Cardiac muscle cell (in vitro differentiated cells and primary cell): Measurements from ENCODE around the gene CALCOCO1. TPM values are rescaled to one million over a fixed set of nuclear protein-coding genes. Genes with fewer than 3 reads are reported as not detected.
A peak's percentile ranks its signal among the peaks of the same experiment; 100 is the strongest.

ENCODE experiments used
- DNase-seq, 2 donors: peaks; one replicate each; pipeline versions ENCODE4 v3.0.0 to v3.0.0-alpha.2; 2010 to 2017; ENCODE audit warnings: low read depth in 1 of 2, low spot score in 1 of 2
- H3K27ac ChIP-seq: fragments of 200-600 bp; sonication (generic); 2 replicates; pipeline ENCODE4 v1.5.1; 2016
- H3K27me3 ChIP-seq: fragments of 200-600 bp; sonication (generic); 2 replicates; pipeline ENCODE4 v1.6.0; 2016; ENCODE audit warnings: control low read depth
- H3K36me3 ChIP-seq: fragments of 200-600 bp; sonication (generic); 2 replicates; pipeline ENCODE4 v1.5.1; 2016; ENCODE audit warnings: control low read depth
- H3K4me1 ChIP-seq: fragments of 200-600 bp; sonication (generic); 2 replicates; pipeline ENCODE4 v1.8.1; 2017; ENCODE audit warnings: low read depth, mild to moderate bottlenecking, mixed run types
- H3K4me3 ChIP-seq: fragments of 200-600 bp; sonication (generic); 2 replicates; pipeline ENCODE4 v1.5.1; 2016; ENCODE audit warnings: mild to moderate bottlenecking
- H3K9me3 ChIP-seq: fragments of 200-600 bp; sonication (generic); 2 replicates; pipeline ENCODE4 v1.5.1; 2017; ENCODE audit warnings: low read depth, mild to moderate bottlenecking, control low read depth
- polyA plus RNA-seq: library from polyadenylated mRNA; unstranded; fragments of >200 nt; fragmentation: Nextera tagmentation; extraction: Ambion mirVana; gene quantifications from 2 replicates; pipeline ENCODE4 v1.2.1, GENCODE V29; 2016
- total RNA-seq: library from RNA; depleted of rRNA; stranded (reverse); fragments of >200 nt; gene quantifications from 2 replicates; pipeline ENCODE4 v1.2.3, GENCODE V29; 2016
- TF ChIP-seq, protein P1 (sequence below): IDR thresholded peaks from 2 replicates; pipeline ENCODE4 v1.5.1; 2012; ENCODE audit warnings: low read depth, mild to moderate bottlenecking, low read length

CALCOCO1 gene
- total and polyA plus RNA-seq, 2 experiments from 2014 or later, result 128 to 187 TPM

DNA sequence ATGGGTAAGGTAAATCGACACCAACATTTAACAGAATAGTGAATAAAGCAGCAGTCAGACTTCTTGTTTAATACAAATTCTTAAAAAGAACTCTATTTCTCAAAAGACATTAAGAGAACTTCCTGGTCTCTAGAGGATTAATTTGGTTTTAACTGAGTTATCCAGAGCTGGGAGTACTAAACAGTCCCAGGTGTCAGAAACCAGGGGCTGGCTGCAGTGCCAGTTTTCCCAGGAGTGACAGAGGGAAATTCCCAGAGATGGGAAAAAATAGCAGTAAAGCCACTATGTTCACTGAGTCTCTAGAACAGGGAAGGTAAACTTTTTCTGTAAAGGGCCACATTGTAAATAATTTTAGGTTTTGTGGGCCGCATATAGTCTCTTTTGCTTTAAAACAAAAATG is 60.2 kb downstream of the CALCOCO1 start:
- TF ChIP-seq, protein P1, sequence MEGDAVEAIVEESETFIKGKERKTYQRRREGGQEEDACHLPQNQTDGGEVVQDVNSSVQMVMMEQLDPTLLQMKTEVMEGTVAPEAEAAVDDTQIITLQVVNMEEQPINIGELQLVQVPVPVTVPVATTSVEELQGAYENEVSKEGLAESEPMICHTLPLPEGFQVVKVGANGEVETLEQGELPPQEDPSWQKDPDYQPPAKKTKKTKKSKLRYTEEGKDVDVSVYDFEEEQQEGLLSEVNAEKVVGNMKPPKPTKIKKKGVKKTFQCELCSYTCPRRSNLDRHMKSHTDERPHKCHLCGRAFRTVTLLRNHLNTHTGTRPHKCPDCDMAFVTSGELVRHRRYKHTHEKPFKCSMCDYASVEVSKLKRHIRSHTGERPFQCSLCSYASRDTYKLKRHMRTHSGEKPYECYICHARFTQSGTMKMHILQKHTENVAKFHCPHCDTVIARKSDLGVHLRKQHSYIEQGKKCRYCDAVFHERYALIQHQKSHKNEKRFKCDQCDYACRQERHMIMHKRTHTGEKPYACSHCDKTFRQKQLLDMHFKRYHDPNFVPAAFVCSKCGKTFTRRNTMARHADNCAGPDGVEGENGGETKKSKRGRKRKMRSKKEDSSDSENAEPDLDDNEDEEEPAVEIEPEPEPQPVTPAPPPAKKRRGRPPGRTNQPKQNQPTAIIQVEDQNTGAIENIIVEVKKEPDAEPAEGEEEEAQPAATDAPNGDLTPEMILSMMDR, result no peak
- no peaks in the 10 kb centered on the region for H3K4me1 ChIP-seq
- peaks cover 55% of the 10 kb centered on the region for H3K36me3 ChIP-seq
- H3K4me3 ChIP-seq, result no peak overlapping the region
- DNase-seq, result no peak
- H3K27me3 ChIP-seq, result no peaks in the 10 kb centered on the region
- H3K27ac ChIP-seq, result no peak overlapping the region
- H3K9me3 ChIP-seq, result no peaks in the 10 kb centered on the region

DNA sequence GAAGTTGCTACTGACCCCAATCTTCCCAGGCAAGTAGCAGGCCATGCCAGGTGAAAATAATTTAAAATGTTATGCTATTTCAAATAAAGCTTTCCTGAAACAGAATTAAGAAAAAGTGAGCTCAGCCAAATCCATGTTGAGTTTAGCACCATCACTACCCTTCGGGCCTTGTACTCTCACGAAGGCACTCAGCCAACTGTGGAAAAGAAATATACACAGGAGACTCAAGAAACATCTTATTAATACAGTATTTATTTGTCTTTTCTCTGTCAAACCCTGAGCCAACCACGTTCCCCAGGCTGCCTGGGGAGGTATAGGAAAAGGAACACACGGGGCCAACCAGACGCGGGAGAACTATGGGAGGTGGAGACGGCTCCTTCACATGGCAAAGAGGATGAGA is 62.3 kb downstream of the CALCOCO1 start:
- no peaks in the 10 kb centered on the region for H3K9me3 ChIP-seq
- peak overlapping the region; percentile 23 for H3K27ac ChIP-seq
- no peak for DNase-seq
- H3K4me3 ChIP-seq, result no peak overlapping the region
- H3K27me3 ChIP-seq, result no peaks in the 10 kb centered on the region
- TF ChIP-seq, protein P1, result no peak
- H3K36me3 ChIP-seq, result peaks cover 40% of the 10 kb centered on the region
- H3K4me1 ChIP-seq, result peaks cover 5% of the 10 kb centered on the region

GRCh38 chr12:53664191-53664590 is 63.1 kb downstream of the CALCOCO1 start:
- Histone ChIP-seq H3K4me1 (peaks cover 12% of the 10 kb centered on the region), H3K4me3 (no peak overlapping the region), H3K9me3 (no peaks in the 10 kb centered on the region), H3K27me3 (no peaks in the 10 kb centered on the region), H3K36me3 (peaks cover 36% of the 10 kb centered on the region), H3K27ac (peak overlapping the region; percentile 14)
- no peak for DNase-seq
- TF ChIP-seq, protein P1, result no peak

DNA sequence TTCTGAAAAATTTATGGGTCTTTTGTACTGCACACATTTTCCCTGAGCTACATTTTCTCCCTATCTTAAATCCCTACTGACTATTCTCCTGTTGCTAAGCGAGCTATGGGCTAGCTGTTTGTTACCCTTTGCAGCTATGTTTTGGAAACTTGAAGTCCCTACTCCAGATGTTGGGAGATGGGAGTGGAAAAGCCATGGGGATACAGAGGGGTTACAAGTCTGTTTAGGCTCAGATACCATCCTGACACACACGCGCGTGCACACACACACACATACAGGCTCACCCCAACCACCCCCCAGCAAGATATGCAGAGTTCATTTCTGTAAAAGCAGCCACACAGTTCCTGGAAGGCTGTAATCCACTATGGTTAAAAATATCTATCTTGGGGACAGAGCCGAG is 67.2 kb downstream of the CALCOCO1 start:
- H3K36me3 ChIP-seq, result peaks cover 8% of the 10 kb centered on the region
- no peaks in the 10 kb centered on the region for H3K9me3 ChIP-seq
- TF ChIP-seq, protein P1, result no peak
- H3K4me3 ChIP-seq, result no peak overlapping the region
- peak in 1 of 2 donors; percentile 78 for DNase-seq
- peaks cover 16% of the 10 kb centered on the region for H3K4me1 ChIP-seq
- no peaks in the 10 kb centered on the region for H3K27me3 ChIP-seq
- peak overlapping the region; percentile 67 for H3K27ac ChIP-seq

GRCh38 chr12:53659571-53659981 is 67.7 kb downstream of the CALCOCO1 start:
- H3K4me1 ChIP-seq, result peaks cover 16% of the 10 kb centered on the region
- peaks cover 3% of the 10 kb centered on the region for H3K36me3 ChIP-seq
- no peak overlapping the region for H3K4me3 ChIP-seq
- peak in 1 of 2 donors; percentile 64 for DNase-seq
- peak overlapping the region; percentile 67 for H3K27ac ChIP-seq
- no peaks in the 10 kb centered on the region for H3K9me3 ChIP-seq
- TF ChIP-seq, protein P1, result no peak
- no peaks in the 10 kb centered on the region for H3K27me3 ChIP-seq
